HG02970 (cell line): Measurements from ENCODE around the gene TET2.

Source experiments
- ATAC-seq: cut with Tn5 transposase; IDR thresholded peaks from one replicate; pipeline ENCODE4 v1.9.1; 2021; ENCODE audit warnings: mild to moderate bottlenecking, moderate library complexity, moderate number of reproducible peaks; ENCODE audit not compliant: unreplicated experiment, low FRiP score

Gene TET2

DNA sequence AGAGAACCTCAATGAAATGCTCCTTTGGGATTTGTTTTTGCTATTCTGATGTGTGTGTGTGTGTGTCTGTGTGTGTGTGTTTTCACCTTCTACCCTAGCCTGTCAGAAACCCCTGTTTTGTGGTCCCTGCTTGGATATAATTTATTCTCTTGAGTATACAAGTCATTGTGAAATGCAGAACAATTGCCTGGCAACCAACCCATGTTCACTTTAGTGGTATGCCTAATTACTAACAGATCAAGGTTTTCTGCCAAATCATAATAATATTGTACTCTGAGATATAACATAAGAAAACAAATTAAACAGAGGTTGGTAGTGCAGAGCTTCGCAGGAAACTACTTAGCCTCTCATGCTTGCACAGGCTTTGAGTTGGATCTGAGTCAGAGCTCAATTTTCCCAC lies 7.0 kb upstream of the TET2 start:
- ATAC-seq = no peak

- ATAC-seq = no peak
These were observed 5.8 kb upstream of the TET2 start for GRCh38 chr4:105140684-105141490.

DNA sequence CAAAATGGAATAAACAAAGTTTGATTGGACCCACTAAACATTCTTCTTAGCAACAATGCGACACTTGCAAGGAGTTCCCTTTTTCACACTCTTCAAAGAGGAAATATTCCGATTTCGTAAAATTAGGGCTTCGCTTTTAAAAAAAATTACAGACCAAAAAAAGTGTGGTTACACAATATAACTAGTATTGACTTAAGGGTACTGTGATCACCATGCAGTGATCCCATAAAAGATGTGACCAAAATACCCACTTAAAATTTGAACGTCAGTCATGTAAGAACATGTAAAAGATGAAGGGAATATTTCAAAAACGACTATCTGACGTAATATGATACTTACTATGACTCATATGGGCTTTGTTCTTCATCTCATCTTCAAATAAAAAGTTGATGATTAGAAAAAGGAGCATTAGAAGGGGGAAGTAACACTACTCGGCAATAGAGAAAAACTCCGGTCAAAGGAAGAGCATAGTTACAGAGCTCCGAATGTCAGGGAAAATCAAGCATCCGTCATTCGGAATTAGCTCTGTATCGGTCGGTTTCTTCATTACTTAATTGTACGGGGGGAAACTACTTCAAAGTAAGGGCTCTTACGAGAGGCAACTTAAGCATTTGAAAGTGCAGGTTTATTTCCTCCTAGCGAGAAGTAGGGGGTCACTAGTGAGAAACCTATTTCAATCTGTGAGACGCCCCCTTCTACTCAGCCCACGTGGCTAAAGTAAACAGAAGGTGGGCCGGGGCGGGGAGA lies 1.3 kb upstream of the TET2 start:
- ATAC-seq = no peak

DNA sequence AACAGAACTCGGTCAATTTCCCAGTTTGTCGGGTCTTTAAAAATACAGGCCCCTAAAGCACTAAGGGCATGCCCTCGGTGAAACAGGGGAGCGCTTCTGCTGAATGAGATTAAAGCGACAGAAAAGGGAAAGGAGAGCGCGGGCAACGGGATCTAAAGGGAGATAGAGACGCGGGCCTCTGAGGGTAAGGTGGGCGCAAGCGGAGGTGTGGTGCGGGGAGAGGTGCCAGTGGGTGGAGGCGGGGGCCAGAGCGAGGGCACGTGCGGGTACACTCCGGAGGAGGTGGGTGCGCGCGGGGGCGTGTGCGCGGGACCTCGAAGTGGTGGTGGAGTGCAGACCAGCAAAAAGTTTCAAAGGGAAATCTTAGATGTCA lies 787 bp upstream of the TET2 start:
- peak; percentile 22 for ATAC-seq

GRCh38 chr4:105147016-105147552 lies 408 bp downstream of the TET2 start:
- no peak for ATAC-seq

DNA sequence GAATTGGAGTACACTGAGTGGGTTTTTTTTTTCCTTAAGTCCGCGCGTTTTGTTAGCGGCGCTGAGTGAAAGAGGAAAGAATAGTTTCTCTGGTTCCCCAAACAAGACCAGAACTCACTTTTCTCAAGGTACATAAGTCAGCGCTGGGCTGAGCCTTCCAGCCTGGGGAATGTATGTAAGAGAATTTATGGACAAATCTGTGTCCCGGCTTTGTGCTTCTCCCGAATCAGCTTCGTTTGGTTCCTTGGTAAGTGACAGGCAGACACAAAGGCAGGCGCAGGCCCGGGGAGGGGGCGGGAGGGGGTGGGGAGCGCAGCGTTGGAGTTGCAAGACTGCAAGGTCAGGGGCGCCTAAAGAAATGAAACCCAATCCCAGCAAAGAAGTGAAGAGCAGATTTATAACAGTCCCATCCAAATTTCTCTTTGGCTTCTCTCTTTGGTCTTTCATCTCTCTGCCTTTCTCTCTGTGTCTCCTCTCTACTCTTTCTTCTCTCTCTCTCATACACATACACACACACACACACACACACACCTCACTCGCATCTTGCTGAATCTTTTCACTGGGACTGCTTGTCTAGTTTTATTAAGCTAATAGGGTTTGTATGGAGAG lies 981 bp downstream of the TET2 start:
- ATAC-seq = no peak

DNA sequence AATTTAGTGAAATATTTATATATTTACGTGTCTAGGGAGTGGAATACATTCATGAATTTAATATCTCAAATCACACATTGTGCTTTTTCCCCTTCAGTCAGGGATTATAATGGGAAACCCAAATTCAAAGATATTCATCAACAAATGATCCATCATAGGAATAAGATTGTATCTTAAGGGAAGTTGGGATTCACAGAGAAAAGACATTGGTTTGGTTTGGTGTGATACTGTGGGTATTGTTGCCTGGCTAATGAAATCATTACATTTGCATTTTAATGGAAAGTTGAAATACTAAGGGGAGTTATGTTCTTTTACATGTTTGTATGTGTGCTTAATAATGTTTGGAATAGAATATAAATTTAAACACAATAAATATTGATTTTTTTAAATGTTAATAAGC lies 1.7 kb downstream of the TET2 start:
- ATAC-seq = no peak

GRCh38 chr4:105148776-105149175 lies 2.1 kb downstream of the TET2 start:
- ATAC-seq = no peak

DNA sequence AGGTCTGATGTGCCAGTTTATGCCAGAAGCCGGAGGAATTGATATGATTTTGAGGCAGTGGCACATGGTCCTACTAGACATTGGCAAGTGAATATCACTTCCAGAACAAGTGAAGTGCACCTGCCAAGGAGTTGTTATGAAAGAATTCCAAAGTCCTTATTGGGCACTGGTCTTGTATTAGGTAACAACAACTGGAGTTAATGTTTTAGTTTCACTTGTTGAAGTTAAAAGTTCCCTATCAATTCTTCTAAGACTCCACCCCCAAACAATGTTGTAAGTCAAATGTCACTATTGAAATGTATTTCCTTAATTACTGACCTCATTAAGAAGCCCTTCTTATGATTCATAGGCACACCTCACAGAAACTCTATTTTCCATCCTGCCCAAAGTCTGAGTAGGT lies 3.1 kb downstream of the TET2 start:
- ATAC-seq = no peak

DNA sequence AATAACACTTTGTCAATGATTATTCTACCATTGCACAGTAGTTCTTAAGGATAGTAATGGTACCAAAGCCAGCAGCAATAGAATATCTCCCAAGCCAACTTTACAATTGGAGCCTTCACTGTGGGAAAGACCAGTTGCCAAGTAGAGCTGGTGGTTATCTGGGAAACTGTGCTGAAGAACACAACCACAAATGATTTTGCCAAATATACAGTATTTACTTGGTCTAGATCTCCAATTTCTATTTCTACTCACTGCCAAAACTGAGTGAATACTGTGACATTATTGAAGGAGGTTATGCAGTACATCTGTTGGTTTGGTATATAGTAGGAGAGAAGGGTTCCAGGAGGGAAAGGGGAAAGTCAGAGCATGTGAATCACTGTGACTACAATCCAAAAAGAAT lies 3.8 kb downstream of the TET2 start:
- no peak for ATAC-seq

DNA sequence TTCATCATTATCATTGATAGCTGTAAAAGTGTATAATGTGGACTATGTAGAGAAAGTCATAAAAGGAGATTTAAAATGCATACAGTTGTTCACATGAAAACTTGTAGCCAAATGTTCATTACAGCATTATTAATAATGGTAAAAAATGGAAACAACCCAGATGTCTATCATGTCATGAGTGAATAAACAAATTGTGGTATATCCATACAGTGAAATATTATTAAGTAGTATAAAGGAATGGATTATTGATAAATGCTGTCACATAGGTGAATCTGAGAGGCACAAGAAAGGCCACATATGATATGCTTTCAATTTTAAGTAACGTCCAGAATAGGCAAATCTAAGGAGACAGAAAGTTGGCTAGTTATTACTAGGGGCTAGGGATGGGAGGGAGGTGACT lies 7.1 kb downstream of the TET2 start:
- ATAC-seq = no peak

DNA sequence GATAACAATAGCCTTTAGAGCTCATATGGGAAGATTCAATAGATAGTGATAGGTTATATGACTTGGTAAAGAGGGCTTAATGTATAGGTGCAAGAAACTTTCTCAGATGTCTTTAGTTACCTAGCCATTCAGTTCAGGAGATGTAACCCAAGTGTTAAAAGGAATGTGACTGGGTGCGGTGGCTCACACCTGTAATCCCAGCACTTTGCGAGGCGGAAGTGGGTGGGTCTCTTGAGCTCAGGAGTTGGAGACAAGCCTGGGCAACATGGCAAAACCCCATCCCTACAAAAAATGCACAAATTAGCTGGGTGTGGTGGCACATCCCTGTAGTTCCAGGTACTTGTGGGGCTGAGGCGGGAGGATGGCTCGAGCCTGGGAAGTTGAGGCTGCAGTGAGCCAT lies 7.9 kb downstream of the TET2 start:
- no peak for ATAC-seq

- ATAC-seq = no peak
These were observed 8.8 kb downstream of the TET2 start for GRCh38 chr4:105155426-105155825.

- ATAC-seq = no peak
These were observed 12.2 kb downstream of the TET2 start for GRCh38 chr4:105158837-105159236.

DNA sequence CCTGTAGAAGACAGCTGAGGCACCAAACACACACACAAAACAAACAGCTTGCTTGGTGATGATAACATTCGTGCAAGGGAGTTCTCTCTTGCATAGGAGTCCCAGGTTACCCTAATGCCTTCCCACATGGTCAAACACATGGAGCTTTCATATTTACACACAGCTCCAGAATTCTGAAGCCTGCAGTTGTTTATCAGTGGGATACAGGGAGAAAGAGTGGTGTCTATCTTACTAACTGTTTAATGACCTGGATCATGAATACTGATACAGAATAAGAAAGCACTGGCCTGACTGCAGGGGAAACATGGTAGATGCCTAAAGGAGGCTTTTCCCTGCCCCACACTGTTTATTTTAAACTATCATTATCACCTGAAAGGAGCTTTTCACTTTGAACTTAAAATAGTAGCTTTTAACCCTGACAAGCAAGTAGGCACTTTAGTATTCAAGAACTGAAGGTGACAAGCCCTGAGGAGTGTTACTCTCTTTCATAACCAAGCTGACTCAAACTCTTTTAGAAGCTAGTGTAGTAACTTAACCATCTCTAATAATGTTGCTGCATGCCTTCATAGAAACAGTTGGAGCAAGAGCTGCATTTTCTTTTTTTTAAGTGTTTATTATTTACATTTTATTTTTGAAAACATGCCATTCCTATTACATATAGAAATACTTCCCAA lies 15.6 kb downstream of the TET2 start:
- ATAC-seq = no peak

- ATAC-seq = no peak
These were observed 17.9 kb downstream of the TET2 start for GRCh38 chr4:105164548-105164947.

DNA sequence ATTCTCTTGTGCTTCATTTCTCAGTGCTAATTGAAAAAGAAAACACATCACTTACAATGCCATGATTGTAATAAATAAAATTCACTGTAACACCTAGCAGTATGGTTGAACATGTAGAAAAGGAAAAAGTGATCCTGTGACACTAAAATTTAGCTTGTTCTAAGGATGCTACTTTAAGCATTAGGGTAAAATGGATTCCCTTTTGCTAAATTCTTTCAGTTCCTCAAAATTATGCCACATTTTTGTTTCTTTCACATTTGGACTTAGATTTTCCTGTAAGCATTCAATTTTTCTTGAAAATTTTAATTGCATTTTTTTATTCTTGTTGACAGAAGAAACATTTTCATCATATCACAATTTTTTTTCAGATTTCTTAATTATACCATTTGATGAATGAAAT lies 19.4 kb downstream of the TET2 start:
- no peak for ATAC-seq

GRCh38 chr4:105170711-105171110 lies 24.0 kb downstream of the TET2 start:
- no peak for ATAC-seq

DNA sequence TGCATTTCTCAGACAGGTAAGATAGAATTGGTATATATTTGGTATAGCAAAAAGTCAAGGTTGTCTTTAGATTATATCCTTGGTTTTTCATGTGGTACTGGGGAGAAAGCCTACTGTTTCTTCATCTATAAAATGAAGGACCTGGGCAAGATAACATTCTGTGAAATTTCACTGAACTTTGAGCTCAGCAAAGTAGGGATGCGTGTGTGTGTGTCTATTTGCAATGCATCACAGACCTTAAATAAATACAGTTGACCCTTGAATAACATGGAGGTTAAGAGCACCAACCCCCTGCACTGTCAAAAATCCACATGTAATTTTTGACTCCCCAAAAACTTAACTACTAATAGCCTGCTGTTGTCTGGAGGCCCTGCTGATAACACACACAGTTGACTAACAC lies 25.2 kb downstream of the TET2 start:
- ATAC-seq = no peak

- no peak for ATAC-seq
These were observed 27.4 kb downstream of the TET2 start for GRCh38 chr4:105174098-105174497.
